Renal cortical epithelial cell (primary cell): ENCODE measurements around the gene SEC61B. TPM values are rescaled to one million over a fixed set of nuclear protein-coding genes. Genes with fewer than 3 reads are reported as not detected.
"Not testable (repeated sequence)": the region's sequence is repeated elsewhere in the genome, so short reads cannot be mapped to it uniquely, and the experiment has no call there.

Experiments
- DNase-seq: peaks from one replicate; pipeline ENCODE4 v3.0.0-alpha.2; 2011; ENCODE audit warnings: low read depth
- total RNA-seq: library from RNA; depleted of rRNA; stranded (reverse); fragments of >200 nt; gene quantifications from 2 replicates; pipeline ENCODE4 v1.2.3, GENCODE V29; 2014

Gene SEC61B
- total RNA-seq, 1 donor from 2014 or later: 70.1 TPM

DNA sequence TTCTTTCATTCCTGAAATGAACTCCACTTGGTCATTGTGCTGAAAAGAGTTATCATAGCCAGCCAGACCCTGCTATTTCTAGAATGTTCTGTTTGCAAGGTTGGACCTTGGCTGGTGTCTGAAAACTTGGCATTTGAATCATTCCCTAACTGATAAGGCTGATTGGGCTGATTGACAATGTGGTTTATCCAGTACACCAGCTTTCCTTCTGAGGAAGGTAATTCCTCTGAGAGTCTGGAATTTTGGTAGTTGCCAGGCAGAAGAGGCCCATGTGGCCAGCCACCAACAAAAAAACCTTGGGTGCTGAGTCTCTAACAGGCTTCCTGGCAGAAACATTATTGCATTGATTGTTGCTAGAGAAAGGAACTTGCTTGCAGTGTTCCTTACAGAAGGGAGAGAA lies 15.3 kb downstream of the SEC61B start:
- no peak for DNase-seq

GRCh38 chr9:99237849-99238248 lies 15.8 kb downstream of the SEC61B start:
- not testable (repeated sequence) for DNase-seq

DNA sequence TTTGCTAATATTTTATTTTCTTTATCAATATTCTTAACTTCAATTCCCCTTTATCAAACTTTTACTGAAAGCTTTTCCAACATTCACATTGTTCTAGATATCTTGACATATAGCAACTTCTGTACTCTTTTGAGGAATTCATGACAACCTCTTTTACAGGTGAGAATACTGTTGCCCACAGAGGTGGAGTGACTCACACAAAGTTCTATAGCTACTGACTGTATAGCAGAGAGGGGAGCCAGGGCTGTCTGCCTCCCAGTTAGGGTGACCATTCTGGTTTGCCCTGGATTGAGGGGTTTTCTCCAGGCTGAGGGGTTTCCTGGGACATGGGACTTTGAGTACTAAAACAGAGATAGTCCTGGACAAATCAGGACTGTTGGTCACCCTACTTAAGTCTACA lies 16.2 kb downstream of the SEC61B start:
- no peak for DNase-seq

DNA sequence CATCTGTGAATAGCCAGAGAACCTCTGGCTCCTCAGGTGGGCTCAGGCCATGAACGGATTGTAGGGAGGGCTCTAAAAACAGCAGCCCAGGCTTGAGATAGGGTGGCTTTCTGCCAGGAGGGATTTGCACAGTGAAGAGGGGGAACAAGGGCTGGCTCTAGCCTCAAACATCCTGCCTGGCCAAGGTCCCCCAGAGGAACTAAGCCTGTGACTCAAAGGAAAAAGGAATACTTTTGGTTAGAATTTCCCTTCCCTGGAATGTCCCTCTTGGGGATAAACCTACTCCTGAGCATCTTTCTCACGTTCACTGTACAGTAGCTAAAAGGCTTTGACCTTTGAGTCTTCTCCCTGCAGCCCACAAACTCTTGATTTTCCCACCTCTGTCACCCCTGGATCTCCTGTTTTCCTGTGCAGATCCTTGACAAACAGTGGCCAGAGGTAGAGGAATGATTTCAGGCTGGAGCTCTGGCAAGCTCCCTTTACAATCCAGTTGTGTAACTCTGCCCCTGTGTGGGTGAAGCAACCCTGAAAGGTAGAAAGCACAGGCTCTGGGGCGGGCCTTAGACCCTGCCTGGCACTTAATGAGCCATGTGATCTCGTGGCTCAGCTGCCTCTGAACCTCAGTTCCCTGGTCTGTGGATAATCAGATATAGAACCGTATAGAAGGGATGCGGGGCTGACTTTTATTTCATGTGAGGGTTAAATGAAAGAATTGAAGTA lies 17.4 kb downstream of the SEC61B start:
- peak; percentile 73 for DNase-seq

DNA sequence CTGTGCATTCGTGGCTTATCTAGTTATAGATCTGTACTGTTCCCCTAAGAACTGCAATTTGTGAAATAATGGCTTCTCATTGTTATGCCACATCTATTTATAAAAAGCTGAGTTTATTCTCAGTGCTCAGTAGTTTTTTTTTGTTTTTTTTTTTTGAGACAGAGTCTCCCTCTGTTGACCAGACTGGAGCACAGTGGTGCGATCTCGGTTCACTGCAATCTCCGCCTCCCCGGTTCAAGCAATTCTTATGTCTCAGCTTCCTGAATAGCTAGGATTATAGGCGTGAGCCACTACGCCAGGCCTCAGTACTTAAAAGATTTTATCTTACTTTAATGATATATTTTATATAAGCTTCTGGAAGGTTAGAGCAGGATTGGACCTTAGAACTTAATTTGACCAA lies 19.0 kb downstream of the SEC61B start:
- DNase-seq: no peak

GRCh38 chr9:99244344-99245260 lies 22.5 kb downstream of the SEC61B start:
- DNase-seq: no peak

GRCh38 chr9:99249619-99250018 lies 27.5 kb downstream of the SEC61B start:
- DNase-seq: peak; percentile 64

- no peak for DNase-seq
Measured at GRCh38 chr9:99251157-99251556, 29.1 kb downstream of the SEC61B start.

DNA sequence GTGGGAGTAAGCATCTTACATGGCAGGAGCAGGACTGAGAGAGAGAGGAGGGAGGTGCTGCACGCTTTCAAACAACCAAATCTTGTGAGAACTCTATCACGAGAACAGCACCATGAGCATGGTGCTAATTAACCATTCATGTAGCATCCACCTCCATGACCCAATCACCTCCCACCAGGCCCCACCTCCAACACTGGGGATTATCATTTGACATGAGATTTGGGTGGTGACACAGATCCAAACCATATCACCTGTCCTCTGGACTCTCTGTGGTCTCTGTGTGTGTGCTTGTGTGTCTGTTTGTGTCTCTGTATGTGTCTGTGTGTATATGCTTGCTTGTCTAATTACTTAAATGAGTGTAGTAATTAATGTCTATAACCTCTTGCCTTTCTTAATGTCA lies 31.1 kb downstream of the SEC61B start:
- DNase-seq: no peak

GRCh38 chr9:99253772-99254431 lies 31.8 kb downstream of the SEC61B start:
- no peak for DNase-seq

GRCh38 chr9:99255651-99256050 lies 33.6 kb downstream of the SEC61B start:
- DNase-seq: no peak

- no peak for DNase-seq
Measured at GRCh38 chr9:99257723-99258389, 35.8 kb downstream of the SEC61B start.

DNA sequence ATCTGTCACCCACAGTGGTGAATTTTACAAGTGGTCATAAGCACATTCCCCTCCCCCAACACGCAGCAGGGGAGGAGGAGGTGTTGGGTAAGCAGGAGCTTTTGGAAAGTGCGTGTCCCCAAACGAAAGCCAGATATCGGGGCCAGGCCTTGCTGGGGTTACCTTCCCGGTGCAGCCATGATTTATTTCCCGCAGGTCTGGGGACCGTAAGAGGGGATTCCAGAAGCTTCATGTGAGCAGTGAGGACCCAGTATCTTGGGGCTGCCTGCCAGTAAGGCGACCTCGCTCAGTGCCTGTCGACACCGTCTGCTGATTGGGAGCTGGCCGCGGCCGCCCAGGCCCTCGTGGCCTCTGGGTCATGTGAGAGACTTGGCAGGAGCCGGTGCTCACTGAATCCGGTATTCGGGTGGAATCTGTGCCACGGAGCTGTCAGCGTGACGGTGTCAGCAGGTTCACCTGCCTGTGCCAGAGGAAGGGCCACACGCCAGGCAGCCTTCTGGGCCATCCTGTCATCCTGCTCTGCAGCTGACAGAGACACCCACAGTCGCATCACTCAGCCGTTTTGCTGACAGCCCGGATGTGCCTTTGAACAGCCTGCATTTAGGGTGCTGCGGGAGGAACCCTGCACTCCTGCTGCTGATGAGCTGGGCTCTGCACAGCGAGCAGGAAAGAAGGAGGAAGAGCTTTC lies 37.3 kb downstream of the SEC61B start:
- peak; percentile 55 for DNase-seq

DNA sequence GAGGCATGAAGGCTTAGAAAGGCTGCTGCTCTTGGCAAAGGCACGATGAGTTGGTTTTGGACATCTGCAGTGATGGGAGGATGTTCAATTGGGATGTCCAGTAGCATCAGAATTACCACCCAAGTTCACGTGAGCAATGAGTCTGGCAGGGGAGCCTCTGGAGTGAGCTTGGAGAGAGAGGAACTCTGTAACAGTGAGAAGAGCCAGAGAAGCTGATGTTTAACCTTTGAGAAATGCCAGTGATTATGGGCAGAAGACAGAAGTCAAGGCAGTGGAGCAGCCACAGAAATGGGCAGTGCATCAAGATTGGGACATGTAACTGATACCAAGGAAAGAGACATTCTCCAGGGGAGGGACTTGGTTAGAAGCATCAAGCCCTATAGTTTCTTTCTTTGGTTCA lies 39.8 kb downstream of the SEC61B start:
- no peak for DNase-seq

DNA sequence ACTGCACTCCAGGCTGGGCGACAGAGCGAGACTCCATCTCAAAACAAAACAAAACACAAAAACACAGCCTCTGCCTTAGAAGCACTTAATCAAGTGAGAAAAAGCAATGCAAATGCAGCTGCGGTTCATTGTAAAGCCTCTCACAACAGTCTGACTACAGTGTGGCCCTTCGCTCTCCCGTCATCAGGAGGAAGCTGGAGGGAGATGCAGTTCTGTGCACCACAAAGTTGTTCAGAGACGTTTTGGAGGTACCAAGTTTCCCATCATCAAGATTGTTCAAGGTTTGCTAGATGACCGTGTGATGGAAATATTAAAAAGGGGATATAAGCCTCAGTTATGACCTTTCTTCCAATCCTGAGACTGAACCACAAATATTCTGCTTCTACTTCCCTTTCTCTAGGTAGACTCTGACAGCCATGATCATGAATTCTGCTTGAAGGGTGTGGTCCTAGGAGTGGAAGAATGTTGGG lies 40.9 kb downstream of the SEC61B start:
- DNase-seq: no peak

DNA sequence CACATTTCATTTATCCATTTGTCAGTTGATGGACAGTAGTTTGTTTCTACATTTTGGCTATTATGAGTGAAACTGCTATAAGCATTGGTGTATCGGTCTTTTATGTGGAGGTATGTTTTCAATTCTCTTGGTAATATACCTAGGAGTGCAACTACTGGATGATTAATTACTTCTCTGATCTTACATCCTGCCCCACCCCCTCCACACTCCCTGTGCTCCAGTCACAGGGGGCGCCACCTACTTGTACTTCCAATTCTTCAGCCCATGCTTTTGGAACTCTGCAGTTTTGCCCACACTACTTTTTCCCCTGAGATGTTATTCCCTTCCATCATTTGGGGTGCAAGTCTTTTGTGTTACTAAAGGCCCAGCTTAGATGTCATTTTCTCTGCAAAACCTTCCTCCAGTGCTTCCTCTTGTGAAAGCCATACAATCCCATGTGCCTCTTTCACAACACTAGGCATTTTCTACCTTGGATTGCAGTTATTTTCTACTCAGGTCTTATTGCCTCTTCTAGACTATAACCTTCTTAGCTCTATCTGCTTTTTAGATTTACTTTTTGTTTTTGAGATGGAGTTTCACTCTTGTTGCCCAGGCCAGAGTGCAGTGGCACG lies 42.1 kb downstream of the SEC61B start:
- DNase-seq: no peak

GRCh38 chr9:99265691-99266090 lies 43.6 kb downstream of the SEC61B start:
- no peak for DNase-seq

- peak; percentile 54 for DNase-seq
Measured at GRCh38 chr9:99266255-99267023, 44.4 kb downstream of the SEC61B start.

DNA sequence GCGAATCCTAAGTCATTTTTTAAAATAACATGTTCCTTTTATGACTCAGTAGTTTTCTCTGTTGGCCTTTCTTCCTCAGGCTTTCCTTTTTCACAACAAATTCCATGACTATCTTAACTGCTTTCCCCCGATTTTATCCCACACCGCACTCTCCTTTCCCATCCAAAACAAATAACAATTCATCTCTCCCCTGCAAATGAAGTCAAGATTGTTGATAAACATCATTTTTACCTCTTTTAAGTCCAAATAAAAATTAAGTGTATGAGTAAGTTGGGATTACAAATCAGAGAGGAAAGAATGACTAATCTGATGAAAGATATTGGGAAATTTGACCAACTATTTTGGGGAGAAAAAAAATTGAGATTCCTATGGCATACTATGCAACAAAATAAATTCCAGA lies 47.3 kb downstream of the SEC61B start:
- DNase-seq: no peak

GRCh38 chr9:99270491-99270890 lies 48.4 kb downstream of the SEC61B start:
- DNase-seq: no peak
